Naive thymus-derived CD8-positive, alpha-beta T cell (primary cell): ENCODE results near the gene ENPP5. TPM values are rescaled to one million over a fixed set of nuclear protein-coding genes. Genes with fewer than 3 reads are reported as not detected.
"Not testable (repeated sequence)": the region's sequence is repeated elsewhere in the genome, so short reads cannot be mapped to it uniquely, and the experiment has no call there.

Experiments used
- ATAC-seq, 2 donors: fragments of 150-1000 bp; cut with Tn5 transposase in 1 of 2; sonication (Bioruptor Pico), chemical (Tn5 transposase) in 1 of 2; 1 replicate in 1 of 2; 2 replicates in 1 of 2; pipeline ENCODE4 v1.10.0; 2021; ENCODE audit warnings: mild to moderate bottlenecking in 2 of 2, moderate library complexity in 2 of 2
- POLR2A ChIA-PET: fragments of 350-600 bp; sonication (Branson Sonifier 250); formaldehyde crosslinking; loops from one replicate; lab custom pipeline; 2021; ENCODE audit warnings: antibody characterized with exemption; lab: Charles Lee
- DNase-seq, 10 donors: peaks; one replicate each; pipeline versions ENCODE4 v3.0.0 to v3.0.0-alpha.2; 2020 to 2022
- H3K27ac Mint-ChIP-seq, 10 donors: one replicate each; pipeline ENCODE4 v1.8.0; 2020 to 2022; ENCODE audit warnings: mild to moderate bottlenecking in 10 of 10, mixed read lengths in 10 of 10, moderate library complexity in 4 of 10, inconsistent platforms in 1 of 10
- H3K27me3 Mint-ChIP-seq, 5 donors: one replicate each; pipeline ENCODE4 v1.8.0; 2021 to 2022; ENCODE audit warnings: mixed read lengths in 5 of 5
- H3K36me3 Mint-ChIP-seq, 3 donors: one replicate each; pipeline ENCODE4 v1.8.0; 2020 to 2022; ENCODE audit warnings: mixed read lengths in 3 of 3, mild to moderate bottlenecking in 2 of 3, inconsistent platforms in 1 of 3
- H3K4me1 Mint-ChIP-seq, 4 donors: one replicate each; pipeline ENCODE4 v1.8.0; 2021 to 2022; ENCODE audit warnings: mixed read lengths in 4 of 4
- H3K4me3 Mint-ChIP-seq, 10 donors: one replicate each; pipeline ENCODE4 v1.8.0; 2020 to 2022; ENCODE audit warnings: mild to moderate bottlenecking in 10 of 10, mixed read lengths in 10 of 10, moderate library complexity in 6 of 10, inconsistent platforms in 1 of 10
- H3K9me3 Mint-ChIP-seq, 9 donors: one replicate each; pipeline ENCODE4 v1.8.0; 2020 to 2022; ENCODE audit warnings: mixed read lengths in 9 of 9, mild to moderate bottlenecking in 3 of 9, inconsistent platforms in 1 of 9, moderate library complexity in 1 of 9
- polyA plus RNA-seq, 3 donors: library from polyadenylated mRNA; unstranded; fragments of 300-500 nt; fragmentation: Illumina TruSeq; gene quantifications; one replicate each; pipeline ENCODE4 v1.2.3, GENCODE V29; 2021
- total RNA-seq, 8 experiments: library from RNA in 2 of 8; stranded (reverse) in 2 of 8; gene quantifications; one replicate each; pipeline ENCODE4 v1.2.3 and lab custom pipeline; 2021 to 2026

ENPP5 gene
- total and polyA plus RNA-seq, 5 experiments from 2014 or later, result 1.1 to 9.4 (median 1.4) TPM

GRCh38 chr6:46129291-46129628, 41.5 kb downstream of the ENPP5 start:
- DNase-seq (peak in 2 of 10 donors; percentile 0 to 62), ATAC-seq (peak; percentile 33 to 35)
- Mint-ChIP-seq H3K9me3 (no peaks in the 10 kb centered on the region), H3K27ac (peak overlapping the region; percentile 91 to 98 (median 94)), H3K36me3 (no peaks in the 10 kb centered on the region), H3K4me1 (peaks cover 20 to 53% (median 46%) of the 10 kb centered on the region in 4 donors), H3K27me3 (no peaks in the 10 kb centered on the region), H3K4me3 (peak overlapping the region; percentile 95 to 100 (median 98))
- POLR2A ChIA-PET, result interaction anchor here (0.5 to 2.9 kb wide), 9 partner anchors 9 to 751 kb away, joined by 3 to 9 read pairs (median 4); partner anchors contain the start of genes ENPP5 and SUPT3H

GRCh38 chr6:46128476-46128875, 42.3 kb downstream of the ENPP5 start:
- no peak for DNase-seq
- peaks cover 0 to 1% (median 0%) of the 10 kb centered on the region in 3 donors for H3K36me3 Mint-ChIP-seq
- peaks cover 16 to 45% (median 38%) of the 10 kb centered on the region in 4 donors for H3K4me1 Mint-ChIP-seq
- H3K27ac Mint-ChIP-seq, result peak overlapping the region in 7 of 10 donors; percentile 56 to 98 (median 73)
- no peaks in the 10 kb centered on the region for H3K27me3 Mint-ChIP-seq
- peak overlapping the region; percentile 95 to 100 (median 98) for H3K4me3 Mint-ChIP-seq
- no peak for ATAC-seq
- H3K9me3 Mint-ChIP-seq, result no peaks in the 10 kb centered on the region
- POLR2A ChIA-PET, result interaction anchor here (1.1 to 2.9 kb wide), 3 partner anchors 9 to 38 kb away, joined by 3 to 9 read pairs (median 7); no protein-coding TSS in a partner anchor

- H3K27me3 Mint-ChIP-seq, ATAC-seq: not testable (repeated sequence)
- peaks cover 0 to 22% (median 9%) of the 10 kb centered on the region in 9 donors for H3K9me3 Mint-ChIP-seq
- H3K4me3 Mint-ChIP-seq, result peak overlapping the region in 5 of 10 donors; percentile 31 to 48 (median 38)
- POLR2A ChIA-PET, result interaction anchor here (0.9 kb wide), 2 partner anchors 9 kb away, joined by 3 read pairs; no protein-coding TSS in a partner anchor
- H3K36me3 Mint-ChIP-seq, result peaks cover 20 to 46% (median 21%) of the 10 kb centered on the region in 3 donors
- peak in 2 of 10 donors; percentile 7 to 13 for DNase-seq
- peaks cover 12 to 53% (median 35%) of the 10 kb centered on the region in 4 donors for H3K4me1 Mint-ChIP-seq
- peak overlapping the region in 1 of 10 donors; percentile 75 for H3K27ac Mint-ChIP-seq
Measured at GRCh38 chr6:46119679-46120078, 51.1 kb downstream of the ENPP5 start.

- Mint-ChIP-seq H3K27ac (peak overlapping the region in 1 of 10 donors; percentile 27), H3K9me3 (peaks cover 0 to 22% (median 9%) of the 10 kb centered on the region in 9 donors), H3K4me1 (peaks cover 10 to 60% (median 35%) of the 10 kb centered on the region in 4 donors), H3K4me3 (peak overlapping the region in 4 of 10 donors; percentile 3 to 35 (median 19)), H3K36me3 (peaks cover 20 to 47% (median 21%) of the 10 kb centered on the region in 3 donors), H3K27me3 (no peaks in the 10 kb centered on the region)
- POLR2A ChIA-PET, result interaction anchor here (0.9 kb wide), 1 partner anchor 9 kb away, joined by 3 read pairs; no protein-coding TSS in a partner anchor
- ATAC-seq (no peak), DNase-seq (no peak)
Measured at GRCh38 chr6:46118836-46119235, 51.9 kb downstream of the ENPP5 start.

GRCh38 chr6:46118157-46118556, 52.6 kb downstream of the ENPP5 start:
- ATAC-seq, result no peak
- DNase-seq, result no peak
- Mint-ChIP-seq H3K4me1 (peaks cover 11 to 60% (median 35%) of the 10 kb centered on the region in 4 donors), H3K9me3 (peaks cover 0 to 22% (median 9%) of the 10 kb centered on the region in 9 donors), H3K27ac (peak overlapping the region in 1 of 10 donors; percentile 65), H3K27me3 (no peaks in the 10 kb centered on the region), H3K4me3 (no peak overlapping the region), H3K36me3 (peaks cover 22 to 49% (median 22%) of the 10 kb centered on the region in 3 donors)
- POLR2A ChIA-PET, result interaction anchor here (2.3 kb wide), 1 partner anchor 11 kb away, joined by 9 read pairs; the partner anchor contains the start of gene ENPP4

- ATAC-seq (no peak), DNase-seq (no peak)
- Mint-ChIP-seq H3K9me3 (peaks cover 0 to 21% (median 3%) of the 10 kb centered on the region in 9 donors), H3K4me1 (peaks cover 14 to 44% (median 27%) of the 10 kb centered on the region in 4 donors), H3K4me3 (no peak overlapping the region), H3K27me3 (no peaks in the 10 kb centered on the region), H3K36me3 (peaks cover 18 to 50% (median 24%) of the 10 kb centered on the region in 3 donors), H3K27ac (no peak overlapping the region)
- POLR2A ChIA-PET, result interaction anchor here (2.3 kb wide), 1 partner anchor 13 kb away, joined by 9 read pairs; the partner anchor contains the start of gene ENPP4
Measured at GRCh38 chr6:46116289-46116688, 54.5 kb downstream of the ENPP5 start.

- DNase-seq (no peak), ATAC-seq (no peak)
- POLR2A ChIA-PET, result interaction anchor here (2.3 kb wide), 1 partner anchor 14 kb away, joined by 9 read pairs; the partner anchor contains the start of gene ENPP4
- Mint-ChIP-seq H3K4me3 (no peak overlapping the region), H3K36me3 (peaks cover 19 to 52% (median 28%) of the 10 kb centered on the region in 3 donors), H3K27me3 (no peaks in the 10 kb centered on the region), H3K9me3 (peaks cover 0 to 25% (median 5%) of the 10 kb centered on the region in 9 donors), H3K27ac (no peak overlapping the region), H3K4me1 (peaks cover 13 to 40% (median 24%) of the 10 kb centered on the region in 4 donors)
Measured at GRCh38 chr6:46115634-46116033, 55.1 kb downstream of the ENPP5 start.

GRCh38 chr6:46113370-46113769, 57.4 kb downstream of the ENPP5 start:
- POLR2A ChIA-PET, result no interaction called here
- Mint-ChIP-seq H3K36me3 (peaks cover 16 to 48% (median 33%) of the 10 kb centered on the region in 3 donors), H3K27ac (peak overlapping the region in 1 of 10 donors; percentile 30), H3K27me3 (no peaks in the 10 kb centered on the region), H3K9me3 (peaks cover 3 to 37% (median 17%) of the 10 kb centered on the region in 9 donors), H3K4me1 (peaks cover 2 to 21% (median 7%) of the 10 kb centered on the region in 4 donors), H3K4me3 (no peak overlapping the region)
- ATAC-seq (no peak), DNase-seq (no peak)

Other genes with a start within 250 kb of the ENPP5 start
- 1 to 10 TPM; 1.9 to 2.3 TPM for gene CLIC5, start 155.1 kb downstream of the ENPP5 start, total RNA-seq
- gene CLIC5, start 155.1 kb downstream of the ENPP5 start, polyA plus RNA-seq, result under 1 TPM; 0.06 to 0.42 (median 0.29) TPM
- 10 to 100 TPM; 11.4 to 12.3 TPM for gene ENPP4, start 41.0 kb downstream of the ENPP5 start, total RNA-seq
- 1 to 10 TPM; 4.6 to 7.8 (median 5.1) TPM for gene ENPP4, start 41.0 kb downstream of the ENPP5 start, polyA plus RNA-seq